Peyer's patch (tissue), 4 donors: ENCODE data around the gene GABRG3. TPM values are rescaled to one million over a fixed set of nuclear protein-coding genes. Genes with fewer than 3 reads are reported as not detected.

Experiments
- DNase-seq, 3 donors: peaks; one replicate each; pipeline ENCODE4 v3.0.0-alpha.2; 2017 to 2019
- H3K27ac ChIP-seq, 4 donors: fragments of 200-600 bp; sonication (generic); one replicate each; pipeline ENCODE4 v1.5.1; 2016 to 2019
- H3K27me3 ChIP-seq, 2 donors: fragments of 200-600 bp; sonication (generic); one replicate each; pipeline ENCODE4 v1.5.1; 2019
- H3K36me3 ChIP-seq, 3 donors: fragments of 200-600 bp; sonication (generic); one replicate each; pipeline ENCODE4 v1.5.1; 2016 to 2019
- H3K4me1 ChIP-seq, 4 donors: fragments of 200-600 bp; sonication (generic); one replicate each; pipeline ENCODE4 v1.5.1; 2016 to 2019
- H3K4me3 ChIP-seq, 4 donors: fragments of 200-600 bp; sonication (generic); 1 replicate in 3 of 4; 2 replicates in 1 of 4; pipeline ENCODE4 v1.5.1; 2016 to 2019; ENCODE audit warnings: mild to moderate bottlenecking in 1 of 4
- H3K9me3 ChIP-seq, 4 donors: fragments of 200-600 bp; sonication (generic); one replicate each; pipeline ENCODE4 v1.5.1; 2016 to 2019; ENCODE audit warnings: mild to moderate bottlenecking in 1 of 4
- POLR2A ChIP-seq, 2 donors: fragments of 450-650 bp; IDR thresholded peaks; one replicate each; pipeline ENCODE4 v1.5.1; 2017; ENCODE audit warnings: antibody characterized with exemption in 2 of 2, mild to moderate bottlenecking in 2 of 2, moderate library complexity in 2 of 2
- total RNA-seq, 4 donors: library from RNA; depleted of rRNA; stranded (reverse); fragments of >200 nt; gene quantifications; one replicate each; pipeline ENCODE4 v1.1.0, GENCODE V29; 2016
- TF ChIP-seq, protein P1 (sequence below), 6 experiments: fragments of 450-650 bp in 4 of 6; fragments of 200-600 bp in 2 of 6; sonication (generic) in 1 of 6; IDR thresholded peaks; one replicate each; pipeline ENCODE4 v1.5.1; 2017 to 2019; ENCODE audit warnings: antibody characterized with exemption in 6 of 6, mild to moderate bottlenecking in 3 of 6, moderate library complexity in 1 of 6

Gene GABRG3
- total RNA-seq, 4 donors from 2014 or later = not detected

- no peaks in the 10 kb centered on the region for H3K9me3 ChIP-seq
- no peaks in the 10 kb centered on the region for H3K4me1 ChIP-seq
- no peak overlapping the region for H3K4me3 ChIP-seq
- no peak for TF ChIP-seq POLR2A (IDR thresholded peaks at IDR 0.05)
- TF ChIP-seq, protein P1, sequence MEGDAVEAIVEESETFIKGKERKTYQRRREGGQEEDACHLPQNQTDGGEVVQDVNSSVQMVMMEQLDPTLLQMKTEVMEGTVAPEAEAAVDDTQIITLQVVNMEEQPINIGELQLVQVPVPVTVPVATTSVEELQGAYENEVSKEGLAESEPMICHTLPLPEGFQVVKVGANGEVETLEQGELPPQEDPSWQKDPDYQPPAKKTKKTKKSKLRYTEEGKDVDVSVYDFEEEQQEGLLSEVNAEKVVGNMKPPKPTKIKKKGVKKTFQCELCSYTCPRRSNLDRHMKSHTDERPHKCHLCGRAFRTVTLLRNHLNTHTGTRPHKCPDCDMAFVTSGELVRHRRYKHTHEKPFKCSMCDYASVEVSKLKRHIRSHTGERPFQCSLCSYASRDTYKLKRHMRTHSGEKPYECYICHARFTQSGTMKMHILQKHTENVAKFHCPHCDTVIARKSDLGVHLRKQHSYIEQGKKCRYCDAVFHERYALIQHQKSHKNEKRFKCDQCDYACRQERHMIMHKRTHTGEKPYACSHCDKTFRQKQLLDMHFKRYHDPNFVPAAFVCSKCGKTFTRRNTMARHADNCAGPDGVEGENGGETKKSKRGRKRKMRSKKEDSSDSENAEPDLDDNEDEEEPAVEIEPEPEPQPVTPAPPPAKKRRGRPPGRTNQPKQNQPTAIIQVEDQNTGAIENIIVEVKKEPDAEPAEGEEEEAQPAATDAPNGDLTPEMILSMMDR (IDR thresholded peaks at IDR 0.05) = no peak
- H3K27ac ChIP-seq = no peak overlapping the region
- no peaks in the 10 kb centered on the region for H3K27me3 ChIP-seq
- H3K36me3 ChIP-seq = no peaks in the 10 kb centered on the region
- DNase-seq = no peak
These were observed 502.9 kb downstream of the GABRG3 start for GRCh38 chr15:27473845-27474244.

DNA sequence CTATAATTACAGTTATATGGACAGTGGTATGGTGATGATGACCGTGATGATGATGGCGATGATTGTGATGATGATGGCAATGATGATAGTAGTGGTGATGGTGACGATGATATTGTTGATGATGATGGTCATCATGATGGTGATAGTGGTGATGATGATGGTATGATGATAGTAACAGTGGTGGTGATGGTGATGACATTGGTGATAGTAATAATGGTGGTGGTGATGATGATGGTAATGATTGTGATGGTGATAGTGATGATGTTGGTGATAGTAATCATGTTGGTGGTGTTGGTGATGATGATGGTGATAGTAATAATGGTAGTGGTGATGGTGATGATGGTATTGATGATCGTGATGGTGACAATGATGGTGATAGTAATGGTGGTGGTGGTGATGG is 504.4 kb downstream of the GABRG3 start:
- Histone ChIP-seq H3K36me3 (no peaks in the 10 kb centered on the region), H3K4me3 (no peak overlapping the region), H3K9me3 (no peaks in the 10 kb centered on the region), H3K27ac (no peak overlapping the region), H3K4me1 (no peaks in the 10 kb centered on the region), H3K27me3 (no peaks in the 10 kb centered on the region)
- TF ChIP-seq, protein P1 (IDR thresholded peaks at IDR 0.05) = no peak
- no peak for TF ChIP-seq POLR2A (IDR thresholded peaks at IDR 0.05)
- no peak for DNase-seq

GRCh38 chr15:27479296-27480140 is 508.5 kb downstream of the GABRG3 start:
- no peak for DNase-seq
- no peaks in the 10 kb centered on the region for H3K27me3 ChIP-seq
- H3K4me1 ChIP-seq = no peaks in the 10 kb centered on the region
- no peak overlapping the region for H3K4me3 ChIP-seq
- H3K27ac ChIP-seq = no peak overlapping the region
- no peaks in the 10 kb centered on the region for H3K9me3 ChIP-seq
- TF ChIP-seq, protein P1 (IDR thresholded peaks at IDR 0.05) = no peak
- TF ChIP-seq POLR2A (IDR thresholded peaks at IDR 0.05) = no peak
- no peaks in the 10 kb centered on the region for H3K36me3 ChIP-seq

GRCh38 chr15:27480141-27480530 is 509.2 kb downstream of the GABRG3 start:
- no peak overlapping the region for H3K27ac ChIP-seq
- no peak overlapping the region for H3K4me3 ChIP-seq
- no peaks in the 10 kb centered on the region for H3K27me3 ChIP-seq
- no peak for DNase-seq
- H3K9me3 ChIP-seq = no peaks in the 10 kb centered on the region
- no peaks in the 10 kb centered on the region for H3K4me1 ChIP-seq
- no peaks in the 10 kb centered on the region for H3K36me3 ChIP-seq
- TF ChIP-seq POLR2A (IDR thresholded peaks at IDR 0.05) = no peak
- TF ChIP-seq, protein P1 (IDR thresholded peaks at IDR 0.05) = no peak

- Histone ChIP-seq H3K27ac (no peak overlapping the region), H3K4me1 (no peaks in the 10 kb centered on the region), H3K4me3 (no peak overlapping the region), H3K27me3 (no peaks in the 10 kb centered on the region), H3K36me3 (no peaks in the 10 kb centered on the region), H3K9me3 (no peaks in the 10 kb centered on the region)
- no peak for TF ChIP-seq POLR2A (IDR thresholded peaks at IDR 0.05)
- DNase-seq = no peak
These were observed 509.7 kb downstream of the GABRG3 start for GRCh38 chr15:27480642-27481041.

DNA sequence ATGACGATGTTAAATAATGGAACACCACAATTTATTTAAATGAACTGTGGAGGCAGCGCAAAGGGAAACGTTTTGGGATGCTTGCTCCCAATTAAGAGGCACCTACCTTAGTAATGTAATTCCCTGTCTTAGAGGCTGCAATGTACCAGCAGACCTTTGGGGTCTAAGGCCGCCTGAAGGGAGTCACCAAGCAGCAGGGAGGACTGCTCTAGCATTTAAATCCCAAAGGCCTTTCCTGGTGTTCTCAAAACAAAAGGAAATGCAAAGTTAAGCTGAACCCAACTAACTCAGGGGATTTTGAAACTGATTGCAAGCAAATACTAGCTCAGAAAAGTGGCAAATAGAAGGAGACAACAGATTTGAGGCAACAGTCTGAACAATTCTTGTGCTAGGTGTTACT is 510.8 kb downstream of the GABRG3 start:
- H3K27me3 ChIP-seq = no peaks in the 10 kb centered on the region
- no peaks in the 10 kb centered on the region for H3K4me1 ChIP-seq
- no peak overlapping the region for H3K27ac ChIP-seq
- no peak for DNase-seq
- H3K36me3 ChIP-seq = no peaks in the 10 kb centered on the region
- H3K4me3 ChIP-seq = no peak overlapping the region
- no peak for TF ChIP-seq POLR2A (IDR thresholded peaks at IDR 0.05)
- TF ChIP-seq, protein P1 (IDR thresholded peaks at IDR 0.05) = no peak
- no peaks in the 10 kb centered on the region for H3K9me3 ChIP-seq
